ENCODE data around the gene FCGR1A.
"Not testable (repeated sequence)": the region's sequence is repeated elsewhere in the genome, so short reads cannot be mapped to it uniquely, and the experiment has no call there.

Gene FCGR1A

GRCh38 chr1:149782600-149782999, at the start of gene FCGR1A:
Gene FCGR1A, plus strand, starts transcription at chr1:149782694. Its CDS starts 50 bp downstream, at chr1:149782744.
- DNase-seq, result not testable (repeated sequence)

GRCh38 chr1:149732781-149733180, 49.7 kb upstream of the FCGR1A start:
- DNase-seq, result not testable (repeated sequence)

GRCh38 chr1:149734692-149735091, 47.8 kb upstream of the FCGR1A start:
- DNase-seq, result not testable (repeated sequence)

- DNase-seq, result not testable (repeated sequence)
These were observed 42.3 kb upstream of the FCGR1A start for GRCh38 chr1:149740148-149740581.

- DNase-seq, result not testable (repeated sequence)
These were observed 41.8 kb upstream of the FCGR1A start for GRCh38 chr1:149740590-149741230.

GRCh38 chr1:149741914-149742313, 40.6 kb upstream of the FCGR1A start:
- not testable (repeated sequence) for DNase-seq

GRCh38 chr1:149746463-149747356, 35.8 kb upstream of the FCGR1A start:
- not testable (repeated sequence) for DNase-seq

GRCh38 chr1:149747359-149748143, 34.9 kb upstream of the FCGR1A start:
- DNase-seq, result not testable (repeated sequence)

- DNase-seq, result not testable (repeated sequence)
These were observed 34.4 kb upstream of the FCGR1A start for GRCh38 chr1:149748144-149748500.

GRCh38 chr1:149750562-149750961, 31.9 kb upstream of the FCGR1A start:
- DNase-seq, result not testable (repeated sequence)

GRCh38 chr1:149752186-149752585, 30.3 kb upstream of the FCGR1A start:
- DNase-seq, result not testable (repeated sequence)

GRCh38 chr1:149753466-149753865, 29.0 kb upstream of the FCGR1A start:
- DNase-seq, result not testable (repeated sequence)

- DNase-seq, result not testable (repeated sequence)
These were observed 27.2 kb upstream of the FCGR1A start for GRCh38 chr1:149755294-149755693.

- DNase-seq, result not testable (repeated sequence)
These were observed 20.2 kb upstream of the FCGR1A start for GRCh38 chr1:149762294-149762693.

GRCh38 chr1:149764087-149764800, 18.2 kb upstream of the FCGR1A start:
- not testable (repeated sequence) for DNase-seq

GRCh38 chr1:149766241-149766640, 16.3 kb upstream of the FCGR1A start:
- not testable (repeated sequence) for DNase-seq

GRCh38 chr1:149769216-149769615, 13.3 kb upstream of the FCGR1A start:
- not testable (repeated sequence) for DNase-seq

GRCh38 chr1:149770661-149771060, 11.8 kb upstream of the FCGR1A start:
- DNase-seq, result not testable (repeated sequence)

- DNase-seq, result not testable (repeated sequence)
These were observed 10.7 kb upstream of the FCGR1A start for GRCh38 chr1:149771653-149772425.

- not testable (repeated sequence) for DNase-seq
These were observed 6.9 kb upstream of the FCGR1A start for GRCh38 chr1:149775510-149776147.

GRCh38 chr1:149777084-149777483, 5.4 kb upstream of the FCGR1A start:
- not testable (repeated sequence) for DNase-seq
